ENCODE measurements around the gene IGFBP5.

- TF ChIP-seq CTCF (IDR thresholded peaks at IDR 0.05) (no peak), POLR2A (IDR thresholded peaks at IDR 0.05) (no peak)
These were observed 34.9 kb downstream of the IGFBP5 start for GRCh38 chr2:216660496-216660895.

All from body of pancreas (tissue), 4 donors.